Lower leg skin (tissue), 4 donors: ENCODE measurements around the gene PTRH1. TPM values are rescaled to one million over a fixed set of nuclear protein-coding genes. Genes with fewer than 3 reads are reported as not detected.

Experiments used
- DNase-seq, 2 donors: peaks; one replicate each; pipeline ENCODE4 v3.0.0-alpha.2; 2019; ENCODE audit warnings: low spot score in 2 of 2
- H3K4me3 ChIP-seq: fragments of 200-600 bp; sonication (generic); 2 replicates; pipeline ENCODE4 v1.5.1; 2017; ENCODE audit warnings: mild to moderate bottlenecking, low read depth; ENCODE audit not compliant: poor library complexity, severe bottlenecking
- CTCF ChIP-seq, 3 donors: fragments of 450-650 bp; IDR thresholded peaks; one replicate each; pipeline ENCODE4 v1.5.1; 2016; ENCODE audit warnings: antibody characterized with exemption in 3 of 3, mild to moderate bottlenecking in 3 of 3, moderate library complexity in 2 of 3
- POLR2A ChIP-seq, 2 donors: fragments of 450-650 bp; IDR thresholded peaks; one replicate each; pipeline ENCODE4 v1.6.1; 2016 to 2017; ENCODE audit warnings: antibody characterized with exemption in 2 of 2, mild to moderate bottlenecking in 1 of 2, moderate library complexity in 1 of 2
- WGBS, 2 donors: methylation state at CpG; one replicate each; pipeline ENCODE4 v1.1.5; 2018; 5-methylcytosine and 5-hydroxymethylcytosine counted together
- intact Hi-C: fragments of 100-400 bp; cut with DNase I; formaldehyde crosslinking; loops from one replicate; pipeline ENCODE4 v1.15.0; 2023; ENCODE audit warnings: low total_unique reads
- total RNA-seq, 4 donors: library from RNA; depleted of rRNA; stranded (reverse); fragments of >200 nt; gene quantifications; one replicate each; pipeline ENCODE4 v1.1.0, GENCODE V29; 2016

The PTRH1 gene
- total RNA-seq, 4 donors from 2014 or later, result 28.2 to 71.8 (median 52.3) TPM

DNA sequence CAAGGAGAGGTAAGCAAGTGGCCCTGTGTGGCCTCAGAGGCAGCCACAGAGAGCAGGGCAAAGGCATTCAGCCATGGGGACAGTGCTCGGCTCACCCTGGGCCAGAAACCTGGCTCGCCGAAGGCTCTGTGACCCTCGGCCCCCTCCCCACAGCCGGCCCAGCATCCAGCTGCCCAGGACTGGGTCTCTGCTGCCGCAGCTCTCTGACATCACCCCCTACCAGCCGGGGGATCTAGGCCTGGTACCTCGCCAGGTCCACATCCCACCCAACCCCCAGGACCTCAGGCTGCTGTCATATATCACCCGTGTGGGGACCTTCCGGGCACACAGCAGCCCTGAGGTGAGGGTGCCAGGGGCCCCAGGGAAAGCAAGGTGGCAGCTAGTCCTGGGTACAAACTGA lies 2.6 kb downstream of the PTRH1 start:
- WGBS, 2 donors, result 86 to 100% methylated on average over 4 to 5 of the region's 10 CpGs
- no peak for DNase-seq
- no peak overlapping the region for H3K4me3 ChIP-seq
- intact Hi-C loops, result no loop called here
- TF ChIP-seq CTCF (IDR thresholded peaks at IDR 0.05) (no peak), POLR2A (IDR thresholded peaks at IDR 0.05) (no peak)

DNA sequence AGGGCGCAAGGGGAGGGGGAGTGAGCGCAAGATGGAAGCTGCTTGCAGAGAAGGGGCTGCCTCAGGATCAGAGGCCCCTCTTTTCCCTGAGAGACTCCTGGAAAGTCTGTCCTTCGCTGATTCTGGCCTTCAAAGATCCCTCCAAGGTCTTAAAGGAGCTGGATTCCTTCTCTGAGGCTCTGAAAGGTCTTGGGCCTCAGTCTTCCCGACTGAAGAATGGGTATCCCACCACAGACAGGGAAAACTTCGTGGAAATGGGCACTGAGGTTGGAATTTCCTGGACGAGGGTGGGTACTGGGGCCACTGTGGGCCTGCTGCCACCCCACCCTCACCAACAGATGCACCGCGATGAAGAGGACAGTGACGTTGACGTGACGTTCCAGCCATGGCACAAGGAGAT lies 3.1 kb downstream of the PTRH1 start:
- intact Hi-C loops, result no loop called here
- 88 to 96% methylated on average over 8 to 11 of the region's 11 CpGs for WGBS, 2 donors
- TF ChIP-seq POLR2A (IDR thresholded peaks at IDR 0.05) (no peak), CTCF (IDR thresholded peaks at IDR 0.05) (no peak)
- no peak for DNase-seq
- H3K4me3 ChIP-seq, result no peak overlapping the region

GRCh38 chr9:127711831-127712274 lies 3.6 kb downstream of the PTRH1 start:
- WGBS, 2 donors, result 76 to 79% methylated on average over 8 to 11 of the region's 11 CpGs
- intact Hi-C loops, result no loop called here
- DNase-seq, result no peak
- H3K4me3 ChIP-seq, result no peak overlapping the region
- TF ChIP-seq POLR2A (IDR thresholded peaks at IDR 0.05) (no peak), CTCF (IDR thresholded peaks at IDR 0.05) (no peak)

DNA sequence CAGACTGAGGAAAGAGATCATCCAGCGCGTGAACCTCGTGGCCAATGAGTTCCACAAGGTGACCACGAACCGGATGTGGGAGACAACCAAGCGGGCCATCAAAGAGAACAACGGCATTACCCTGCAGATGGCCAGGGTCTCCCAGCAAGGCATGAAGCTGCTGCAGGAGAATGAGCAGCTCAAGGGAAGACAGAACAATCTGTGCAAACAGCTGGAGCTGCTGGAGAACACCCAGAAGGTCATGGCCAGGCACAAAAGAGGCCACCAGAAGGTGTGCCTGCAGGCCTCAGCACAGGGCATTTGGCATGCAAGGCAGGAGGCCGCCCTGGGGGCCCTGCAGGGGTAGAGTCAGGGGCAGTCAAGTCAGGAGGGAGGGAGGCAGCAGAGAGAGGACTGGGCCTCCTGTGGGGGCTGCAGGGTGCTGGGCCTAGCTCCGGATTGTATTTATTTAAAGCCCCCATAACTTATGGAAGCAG lies 4.2 kb downstream of the PTRH1 start:
- 74 to 80% methylated on average over 9 of the region's 9 CpGs for WGBS, 2 donors
- TF ChIP-seq POLR2A (IDR thresholded peaks at IDR 0.05), result no peak
- TF ChIP-seq CTCF (IDR thresholded peaks at IDR 0.05), result no peak

DNA sequence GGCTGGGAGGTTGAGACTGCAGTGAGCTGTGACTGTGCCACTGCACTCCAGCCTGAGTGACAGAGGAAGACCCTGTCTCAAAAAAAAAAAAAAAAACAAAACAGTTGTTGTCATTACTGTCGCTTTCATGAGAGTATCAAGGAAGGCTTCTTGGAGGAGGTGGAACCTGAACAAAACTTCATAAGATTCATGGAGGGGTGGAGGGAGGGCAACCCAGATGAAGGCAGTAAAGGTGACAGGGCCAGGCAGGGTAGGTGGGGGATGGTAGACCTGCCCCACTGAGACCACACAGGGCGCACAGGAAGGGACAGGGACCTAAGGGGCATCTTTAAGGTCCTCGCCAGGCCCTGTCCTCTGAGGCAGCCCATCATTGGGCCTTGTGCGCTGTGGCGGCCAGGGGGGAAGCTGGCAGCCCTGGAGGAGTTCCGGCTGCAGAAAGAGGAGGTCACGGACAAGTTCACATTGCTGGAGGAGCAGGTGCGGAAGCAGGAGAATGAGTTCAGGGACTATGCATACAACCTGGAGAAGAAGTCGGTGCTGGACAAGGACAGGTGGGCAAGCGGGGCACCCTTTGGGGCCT lies 5.2 kb downstream of the PTRH1 start:
- intact Hi-C loops, result no loop called here
- WGBS, 2 donors, result 92 to 94% methylated on average over 10 of the region's 10 CpGs
- TF ChIP-seq POLR2A (IDR thresholded peaks at IDR 0.05) (no peak), CTCF (IDR thresholded peaks at IDR 0.05) (no peak)
- no peak for DNase-seq
- H3K4me3 ChIP-seq, result no peak overlapping the region

More for the DNA sequence above, 4.2 kb downstream of the PTRH1 start:
- intact Hi-C loops, result no loop called here
- DNase-seq, result no peak
- no peak overlapping the region for H3K4me3 ChIP-seq
